Measurements from ENCODE around the gene C10orf67. TPM values are rescaled to one million over a fixed set of nuclear protein-coding genes. Genes with fewer than 3 reads are reported as not detected.

The C10orf67 gene
- total RNA-seq, 4 donors from 2014 or later: not detected

DNA sequence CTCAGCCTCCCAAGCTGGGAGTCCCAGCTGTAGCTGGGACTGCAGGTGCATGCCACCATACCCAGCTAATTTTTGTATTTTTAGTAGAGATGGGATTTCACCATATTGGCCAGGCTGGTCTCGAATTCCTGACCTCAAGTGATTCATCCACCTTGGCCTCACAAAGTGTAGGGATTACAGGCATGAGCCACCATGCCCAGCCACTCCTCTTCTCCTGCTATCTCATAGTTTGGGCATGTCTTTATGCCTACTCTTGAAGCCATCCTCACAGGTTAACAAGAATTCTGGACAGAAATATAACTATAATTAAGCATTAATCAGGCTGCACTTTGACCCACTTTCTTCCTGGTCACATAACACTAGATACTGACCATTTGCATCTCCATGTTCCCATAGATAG, 28.6 kb upstream of the C10orf67 start:
- no peaks in the 10 kb centered on the region for H3K9me3 ChIP-seq
- no peak overlapping the region for H3K27ac ChIP-seq
- H3K36me3 ChIP-seq: no peaks in the 10 kb centered on the region
- ATAC-seq: no peak
- no peaks in the 10 kb centered on the region for H3K27me3 ChIP-seq
- TF ChIP-seq POLR2AphosphoS5 (IDR thresholded peaks at IDR 0.05) (no peak), POLR2A (IDR thresholded peaks at IDR 0.05) (no peak), EP300 (IDR thresholded peaks at IDR 0.05) (no peak)
- TF ChIP-seq, protein P1, sequence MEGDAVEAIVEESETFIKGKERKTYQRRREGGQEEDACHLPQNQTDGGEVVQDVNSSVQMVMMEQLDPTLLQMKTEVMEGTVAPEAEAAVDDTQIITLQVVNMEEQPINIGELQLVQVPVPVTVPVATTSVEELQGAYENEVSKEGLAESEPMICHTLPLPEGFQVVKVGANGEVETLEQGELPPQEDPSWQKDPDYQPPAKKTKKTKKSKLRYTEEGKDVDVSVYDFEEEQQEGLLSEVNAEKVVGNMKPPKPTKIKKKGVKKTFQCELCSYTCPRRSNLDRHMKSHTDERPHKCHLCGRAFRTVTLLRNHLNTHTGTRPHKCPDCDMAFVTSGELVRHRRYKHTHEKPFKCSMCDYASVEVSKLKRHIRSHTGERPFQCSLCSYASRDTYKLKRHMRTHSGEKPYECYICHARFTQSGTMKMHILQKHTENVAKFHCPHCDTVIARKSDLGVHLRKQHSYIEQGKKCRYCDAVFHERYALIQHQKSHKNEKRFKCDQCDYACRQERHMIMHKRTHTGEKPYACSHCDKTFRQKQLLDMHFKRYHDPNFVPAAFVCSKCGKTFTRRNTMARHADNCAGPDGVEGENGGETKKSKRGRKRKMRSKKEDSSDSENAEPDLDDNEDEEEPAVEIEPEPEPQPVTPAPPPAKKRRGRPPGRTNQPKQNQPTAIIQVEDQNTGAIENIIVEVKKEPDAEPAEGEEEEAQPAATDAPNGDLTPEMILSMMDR (IDR thresholded peaks at IDR 0.05): no peak
- WGBS, 2 donors (ENCODE audit: low coverage in 1 of 2): 60 to 70% methylated on average over 1 of the region's 1 CpG
- no peaks in the 10 kb centered on the region for H3K4me1 ChIP-seq
- no peak overlapping the region for H3K4me3 ChIP-seq

DNA sequence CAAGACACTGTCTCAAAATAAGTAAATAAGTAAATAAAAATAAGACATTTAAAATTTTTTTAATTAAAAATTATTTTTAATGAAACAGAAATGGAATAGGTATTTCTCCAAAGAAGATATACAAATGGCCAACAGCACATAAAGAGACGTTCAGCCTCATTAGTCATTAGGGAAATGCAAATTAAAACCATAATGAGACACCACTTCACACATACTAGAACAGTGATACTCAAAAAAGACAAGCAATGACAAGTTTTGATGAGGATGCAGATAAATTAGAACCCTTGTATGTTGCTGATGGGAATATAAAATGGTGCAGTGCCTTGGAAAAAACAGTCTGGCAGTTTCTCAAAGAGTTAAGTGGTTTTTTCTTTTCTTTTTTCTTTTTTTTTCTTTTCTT, 26.5 kb upstream of the C10orf67 start:
- H3K4me3 ChIP-seq: no peak overlapping the region
- H3K27me3 ChIP-seq: no peaks in the 10 kb centered on the region
- WGBS, 2 donors (ENCODE audit: low coverage in 1 of 2): 76 to 100% methylated on average over 1 of the region's 1 CpG
- no peak overlapping the region for H3K27ac ChIP-seq
- TF ChIP-seq EP300 (IDR thresholded peaks at IDR 0.05): no peak
- no peak for TF ChIP-seq POLR2AphosphoS5 (IDR thresholded peaks at IDR 0.05)
- TF ChIP-seq, protein P1 (IDR thresholded peaks at IDR 0.05): no peak
- TF ChIP-seq POLR2A (IDR thresholded peaks at IDR 0.05): no peak
- H3K9me3 ChIP-seq: no peaks in the 10 kb centered on the region
- ATAC-seq: no peak
- no peaks in the 10 kb centered on the region for H3K4me1 ChIP-seq
- H3K36me3 ChIP-seq: no peaks in the 10 kb centered on the region

DNA sequence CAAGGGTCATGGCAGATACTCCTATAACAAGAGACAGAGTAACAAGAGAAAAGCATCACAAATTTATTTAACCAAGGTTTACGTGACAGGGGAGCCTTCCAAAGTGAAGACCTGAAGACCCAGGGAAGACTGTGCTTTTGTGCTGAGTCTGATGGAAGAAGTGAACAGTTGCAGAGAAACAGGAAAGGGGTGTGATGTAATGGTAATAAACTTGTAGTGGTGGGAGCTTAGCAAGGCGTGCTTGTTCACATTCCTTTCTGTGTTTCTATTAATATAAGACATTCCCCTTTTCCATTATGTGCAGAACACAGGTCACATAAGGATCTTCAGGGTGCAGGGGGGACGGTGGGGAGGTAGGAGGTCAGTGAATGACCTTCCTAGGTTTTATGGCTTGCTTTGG, 25.5 kb upstream of the C10orf67 start:
- H3K27me3 ChIP-seq: no peaks in the 10 kb centered on the region
- no peaks in the 10 kb centered on the region for H3K36me3 ChIP-seq
- no peaks in the 10 kb centered on the region for H3K4me1 ChIP-seq
- no peak overlapping the region for H3K27ac ChIP-seq
- H3K9me3 ChIP-seq: no peaks in the 10 kb centered on the region
- TF ChIP-seq POLR2A (IDR thresholded peaks at IDR 0.05): no peak
- TF ChIP-seq POLR2AphosphoS5 (IDR thresholded peaks at IDR 0.05): no peak
- no peak for TF ChIP-seq EP300 (IDR thresholded peaks at IDR 0.05)
- TF ChIP-seq, protein P1 (IDR thresholded peaks at IDR 0.05): no peak
- H3K4me3 ChIP-seq: no peak overlapping the region
- ATAC-seq: no peak
- 43 to 45% methylated on average over 2 to 3 of the region's 3 CpGs for WGBS, 2 donors (ENCODE audit: low coverage in 1 of 2)

DNA sequence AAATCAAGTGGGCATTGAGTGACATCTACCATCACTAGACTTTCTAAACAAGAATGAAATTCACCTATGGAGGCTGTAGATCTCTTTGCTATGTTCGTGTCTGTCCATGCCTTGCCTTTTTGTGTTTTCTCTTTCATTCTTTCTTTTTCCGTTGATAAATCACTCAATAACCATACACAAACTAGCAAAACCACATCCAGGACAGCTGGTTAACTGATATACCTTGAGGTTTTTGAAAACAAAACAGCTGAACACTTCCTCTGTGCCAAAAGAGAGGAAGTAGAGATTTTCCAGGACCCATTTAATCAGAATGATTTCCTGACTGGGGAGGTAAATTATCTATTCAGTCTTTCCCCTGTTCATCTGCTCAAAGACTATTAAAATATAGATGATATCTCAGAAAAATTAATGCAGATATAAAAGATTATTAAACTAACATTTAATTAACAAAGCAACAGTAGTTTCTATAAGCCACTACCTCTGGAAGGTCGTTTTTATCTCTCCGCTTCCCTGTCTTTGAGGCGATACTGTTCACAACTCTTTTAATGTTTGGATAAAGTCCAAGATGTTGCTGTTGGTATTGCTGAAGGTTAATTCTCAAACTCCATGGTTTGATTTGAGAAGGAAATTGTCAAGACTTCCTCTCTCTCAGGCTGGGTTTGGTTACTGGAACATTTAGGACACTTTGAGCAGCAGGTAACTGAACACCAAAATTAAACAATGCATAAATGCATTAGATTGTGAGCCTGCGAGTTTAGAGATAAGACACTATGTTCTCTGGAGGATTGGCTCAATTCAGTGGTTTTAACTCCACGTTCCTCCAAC, 24.4 kb upstream of the C10orf67 start:
- TF ChIP-seq, protein P1 (IDR thresholded peaks at IDR 0.05): no peak
- TF ChIP-seq EP300 (IDR thresholded peaks at IDR 0.05) (no peak), POLR2A (IDR thresholded peaks at IDR 0.05) (no peak), POLR2AphosphoS5 (IDR thresholded peaks at IDR 0.05) (no peak)
- no peaks in the 10 kb centered on the region for H3K4me1 ChIP-seq
- no peak overlapping the region for H3K27ac ChIP-seq
- H3K36me3 ChIP-seq: no peaks in the 10 kb centered on the region
- ATAC-seq: no peak
- WGBS, 2 donors (ENCODE audit: low coverage in 1 of 2): 43 to 58% methylated on average over 5 to 7 of the region's 7 CpGs
- H3K4me3 ChIP-seq: no peak overlapping the region
- H3K27me3 ChIP-seq: no peaks in the 10 kb centered on the region
- no peaks in the 10 kb centered on the region for H3K9me3 ChIP-seq

Measured in gastroesophageal sphincter (tissue), 4 donors.